Measurements from ENCODE around the gene RPTOR.

The RPTOR gene

GRCh38 chr17:80992948-80993624 lies 448.4 kb downstream of the RPTOR start:
- no peak for DNase-seq

- DNase-seq = no peak
These were observed 450.5 kb downstream of the RPTOR start for GRCh38 chr17:80995131-80995530.

- no peak for DNase-seq
These were observed 452.0 kb downstream of the RPTOR start for GRCh38 chr17:80996422-80997305.

- no peak for DNase-seq
These were observed 452.9 kb downstream of the RPTOR start for GRCh38 chr17:80997424-80998117.

GRCh38 chr17:80998118-80998747 lies 453.6 kb downstream of the RPTOR start:
- DNase-seq = no peak

- DNase-seq = no peak
These were observed 454.3 kb downstream of the RPTOR start for GRCh38 chr17:80998748-80999535.

GRCh38 chr17:80999536-81000333 lies 455.1 kb downstream of the RPTOR start:
- no peak for DNase-seq

- no peak for DNase-seq
These were observed 455.6 kb downstream of the RPTOR start for GRCh38 chr17:81000334-81000630.

- no peak for DNase-seq
These were observed 456.2 kb downstream of the RPTOR start for GRCh38 chr17:81000631-81001357.

- DNase-seq = no peak
These were observed 457.4 kb downstream of the RPTOR start for GRCh38 chr17:81002013-81002384.

GRCh38 chr17:81002409-81003361 lies 458.0 kb downstream of the RPTOR start:
- DNase-seq = no peak

- DNase-seq = no peak
These were observed 459.3 kb downstream of the RPTOR start for GRCh38 chr17:81003711-81004475.

GRCh38 chr17:81006891-81007290 lies 462.3 kb downstream of the RPTOR start:
- DNase-seq = no peak

GRCh38 chr17:81008140-81008539 lies 463.5 kb downstream of the RPTOR start:
- no peak for DNase-seq

GRCh38 chr17:81009136-81009535 lies 464.5 kb downstream of the RPTOR start:
- DNase-seq = no peak

GRCh38 chr17:81010935-81011334 lies 466.3 kb downstream of the RPTOR start:
- DNase-seq = no peak

GRCh38 chr17:81011951-81012350 lies 467.3 kb downstream of the RPTOR start:
- DNase-seq = no peak

- DNase-seq = no peak
These were observed 468.2 kb downstream of the RPTOR start for GRCh38 chr17:81012574-81013447.

Data from CD4-positive, alpha-beta T cell treated with Interleukin-15 for 1 hour (primary cell).